Measurements from ENCODE around the gene PGAM2. TPM values are rescaled to one million over a fixed set of nuclear protein-coding genes. Genes with fewer than 3 reads are reported as not detected.

PGAM2 gene
- total RNA-seq, 2 experiments from 2014 or later = 1.3 to 1.8 TPM

- CTCF ChIA-PET = no interaction called here
- no peak for TF ChIP-seq CTCF (IDR thresholded peaks at IDR 0.05)
These were observed 47.8 kb upstream of the PGAM2 start for GRCh38 chr7:44112997-44113763.

GRCh38 chr7:44112231-44112996 lies 47.0 kb upstream of the PGAM2 start:
- Mint-ChIP-seq H3K27ac (no peak overlapping the region), H3K36me3 (ENCODE audit: low read depth) (peaks cover 48% of the 10 kb centered on the region), H3K4me1 (ENCODE audit: low read depth) (no peaks in the 10 kb centered on the region), H3K27me3 (no peaks in the 10 kb centered on the region), H3K4me3 (no peak overlapping the region), H3K9me3 (no peaks in the 10 kb centered on the region)
- ATAC-seq (ENCODE audit: poor library complexity) (no peak), DNase-seq (no peak)
- Histone ChIP-seq H3K27me3 (ENCODE audit: control insufficient read depth in 1 of 2, insufficient read depth in 2 of 2, low read length in 2 of 2) (no peaks in the 10 kb centered on the region), H3K27ac (ENCODE audit: low read depth in 1 of 2, low read length in 2 of 2) (no peak overlapping the region), H3K36me3 (ENCODE audit: insufficient read depth, low read length) (peaks cover 25% of the 10 kb centered on the region), H3K9me3 (ENCODE audit: control insufficient read depth in 1 of 2, insufficient read depth in 1 of 2, low read length in 2 of 2) (peaks cover 0 to 8% of the 10 kb centered on the region in 2 experiments), H3K4me1 (ENCODE audit: insufficient read depth, low read length) (no peaks in the 10 kb centered on the region), H3K4me3 (ENCODE audit: low read length) (no peak overlapping the region)
- intact Hi-C loops (cut with DNase I, micrococcal nuclease) = no loop called here
- no peak for TF ChIP-seq CTCF (IDR thresholded peaks at IDR 0.05)
- ChIA-PET CTCF (no interaction called here), POLR2A (no interaction called here)

More at GRCh38 chr7:44112997-44113763, 47.8 kb upstream of the PGAM2 start:
- Mint-ChIP-seq H3K4me3 (no peak overlapping the region), H3K4me1 (ENCODE audit: low read depth) (no peaks in the 10 kb centered on the region), H3K27me3 (no peaks in the 10 kb centered on the region), H3K9me3 (no peaks in the 10 kb centered on the region), H3K36me3 (ENCODE audit: low read depth) (peaks cover 55% of the 10 kb centered on the region), H3K27ac (no peak overlapping the region)
- Histone ChIP-seq H3K27me3 (ENCODE audit: control insufficient read depth in 1 of 2, insufficient read depth in 2 of 2, low read length in 2 of 2) (no peaks in the 10 kb centered on the region), H3K4me1 (ENCODE audit: insufficient read depth, low read length) (no peaks in the 10 kb centered on the region), H3K4me3 (ENCODE audit: low read length) (no peak overlapping the region), H3K36me3 (ENCODE audit: insufficient read depth, low read length) (peaks cover 33% of the 10 kb centered on the region), H3K27ac (ENCODE audit: low read depth in 1 of 2, low read length in 2 of 2) (no peak overlapping the region), H3K9me3 (ENCODE audit: control insufficient read depth in 1 of 2, insufficient read depth in 1 of 2, low read length in 2 of 2) (peaks cover 0 to 8% of the 10 kb centered on the region in 2 experiments)
- DNase-seq (peak in 1 of 14 experiments; percentile 10), ATAC-seq (ENCODE audit: poor library complexity) (no peak)
- POLR2A ChIA-PET = no interaction called here
- intact Hi-C loops (cut with DNase I, micrococcal nuclease) = no loop called here

GRCh38 chr7:44111761-44112160 lies 46.4 kb upstream of the PGAM2 start:
- H3K36me3 Mint-ChIP-seq (ENCODE audit: low read depth) = peaks cover 42% of the 10 kb centered on the region
- intact Hi-C loops (cut with DNase I, micrococcal nuclease) = no loop called here
- TF ChIP-seq CTCF (IDR thresholded peaks at IDR 0.05) = no peak

More at GRCh38 chr7:44111761-44112160, 46.4 kb upstream of the PGAM2 start:
- no peak overlapping the region for H3K27ac ChIP-seq (ENCODE audit: low read depth in 1 of 2, low read length in 2 of 2)
- H3K27me3 ChIP-seq (ENCODE audit: control insufficient read depth in 1 of 2, insufficient read depth in 2 of 2, low read length in 2 of 2) = no peaks in the 10 kb centered on the region
- Mint-ChIP-seq H3K4me1 (ENCODE audit: low read depth) (no peaks in the 10 kb centered on the region), H3K4me3 (no peak overlapping the region), H3K27ac (no peak overlapping the region), H3K27me3 (no peaks in the 10 kb centered on the region), H3K9me3 (no peaks in the 10 kb centered on the region)
- DNase-seq = no peak
- no peak overlapping the region for H3K4me3 ChIP-seq (ENCODE audit: low read length)
- ATAC-seq (ENCODE audit: poor library complexity) = no peak
- H3K4me1 ChIP-seq (ENCODE audit: insufficient read depth, low read length) = no peaks in the 10 kb centered on the region
- CTCF ChIA-PET = no interaction called here
- POLR2A ChIA-PET = no interaction called here
- peaks cover 20% of the 10 kb centered on the region for H3K36me3 ChIP-seq (ENCODE audit: insufficient read depth, low read length)
- H3K9me3 ChIP-seq (ENCODE audit: control insufficient read depth in 1 of 2, insufficient read depth in 1 of 2, low read length in 2 of 2) = peaks cover 0 to 8% of the 10 kb centered on the region in 2 experiments
